ENCODE results near the gene FKBP15.

- no peak for TF ChIP-seq CTCF (IDR thresholded peaks at IDR 0.05; ENCODE audit: poor library complexity)
- no peak for TF ChIP-seq EZH2phosphoT487 (IDR thresholded peaks at IDR 0.05; ENCODE audit: low read depth, severe bottlenecking, unreplicated experiment)
- TF ChIP-seq EZH2 (IDR thresholded peaks at IDR 0.05; ENCODE audit: borderline replicate concordance) = no peak
These were observed 69.1 kb downstream of the FKBP15 start for GRCh38 chr9:113151696-113152630.

All from hepatocyte (in vitro differentiated cells).